ENCODE results near the gene GNPTG.

DNA sequence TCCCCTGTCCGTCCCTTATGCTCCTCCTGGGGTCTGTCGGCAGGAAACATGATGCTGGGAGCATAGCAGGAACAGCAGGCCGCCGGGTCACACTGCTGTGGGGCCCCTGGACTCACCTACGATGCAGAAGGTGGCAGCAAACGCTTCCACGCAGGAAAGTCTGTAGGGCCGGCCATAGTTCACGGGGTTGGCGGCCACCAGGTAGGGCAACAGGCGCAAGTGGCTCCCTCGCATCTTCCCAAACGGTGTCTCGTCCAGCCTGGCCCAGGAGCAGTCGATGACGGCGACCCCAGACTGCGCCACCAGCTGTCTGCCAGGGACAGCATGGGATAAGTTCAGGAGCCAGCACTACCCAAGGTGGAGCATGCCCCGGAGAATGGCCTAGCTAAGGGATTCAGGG is 1.0 kb upstream of the GNPTG start:
- TF ChIP-seq CTCF (IDR thresholded peaks at IDR 0.05) (no peak), POLR2A (IDR thresholded peaks at IDR 0.05) (no peak), EP300 (IDR thresholded peaks at IDR 0.05) (no peak), POLR2AphosphoS5 (IDR thresholded peaks at IDR 0.05) (no peak)
